Esophagus muscularis mucosa (tissue), 4 donors: Measurements from ENCODE around the gene LYPD6B. TPM values are rescaled to one million over a fixed set of nuclear protein-coding genes. Genes with fewer than 3 reads are reported as not detected.

Experiments used
- DNase-seq: peaks from one replicate; pipeline ENCODE4 v3.0.0-alpha.2; 2017; ENCODE audit errors: extremely low spot score
- H3K27ac ChIP-seq, 4 donors: fragments of 200-600 bp; sonication (generic); replicated peaks in 1 of 4; 1 replicate in 3 of 4; 2 replicates in 1 of 4; pipeline ENCODE4 v1.5.1; 2016 to 2019; ENCODE audit warnings: mild to moderate bottlenecking in 1 of 4
- H3K27me3 ChIP-seq, 4 donors: fragments of 200-600 bp; sonication (generic); one replicate each; pipeline versions ENCODE4 v1.5.1 to v1.6.0; 2016 to 2019
- H3K36me3 ChIP-seq, 4 donors: fragments of 200-600 bp; sonication (generic); one replicate each; pipeline ENCODE4 v1.5.1; 2016 to 2019
- H3K4me1 ChIP-seq, 4 donors: fragments of 200-600 bp; sonication (generic); one replicate each; pipeline ENCODE4 v1.5.1; 2016 to 2019
- H3K4me3 ChIP-seq, 4 donors: fragments of 200-600 bp; sonication (generic); 1 replicate in 2 of 4; 2 replicates in 2 of 4; pipeline ENCODE4 v1.5.1; 2016 to 2019; ENCODE audit warnings: mild to moderate bottlenecking in 4 of 4, moderate library complexity in 1 of 4
- H3K9me3 ChIP-seq, 4 donors: fragments of 200-600 bp; sonication (generic); 1 replicate in 3 of 4; 2 replicates in 1 of 4; pipeline ENCODE4 v1.5.1; 2016 to 2019
- CTCF ChIP-seq, 3 experiments: fragments of 200-600 bp in 2 of 3; fragments of 450-650 bp in 1 of 3; sonication (generic) in 2 of 3; IDR thresholded peaks; one replicate each; pipeline ENCODE4 v1.5.1; 2017 to 2019; ENCODE audit warnings: antibody characterized with exemption in 3 of 3, mild to moderate bottlenecking in 2 of 3, moderate library complexity in 1 of 3
- EP300 ChIP-seq: sonication (generic); formaldehyde crosslinking; IDR thresholded peaks from one replicate; pipeline ENCODE4 v1.6.1; 2017; ENCODE audit warnings: antibody characterized with exemption
- POLR2A ChIP-seq: fragments of 450-650 bp; IDR thresholded peaks from one replicate; pipeline ENCODE4 v1.6.1; 2017; ENCODE audit warnings: antibody characterized with exemption, moderate library complexity, mild to moderate bottlenecking, low read depth
- POLR2AphosphoS5 ChIP-seq, 2 donors: sonication (generic); formaldehyde crosslinking; IDR thresholded peaks; one replicate each; pipeline ENCODE4 v1.6.1; 2017; ENCODE audit warnings: antibody characterized with exemption in 2 of 2
- WGBS: methylation state at CpG from one replicate; pipeline ENCODE4 v1.1.5; 2018; 5-methylcytosine and 5-hydroxymethylcytosine counted together
- intact Hi-C: fragments of 100-400 bp; cut with DNase I; formaldehyde crosslinking; loops from one replicate; pipeline ENCODE4 v1.15.1; 2023
- total RNA-seq, 4 donors: library from RNA; depleted of rRNA; stranded (reverse); fragments of >200 nt; gene quantifications; one replicate each; pipeline versions ENCODE4 v1.1.0 to v1.2.1, GENCODE V29; 2016

LYPD6B gene
- total RNA-seq, 4 donors from 2014 or later, result not detected

GRCh38 chr2:149099298-149099697 is 60.8 kb downstream of the LYPD6B start:
- TF ChIP-seq EP300 (no peak), POLR2A (no peak), CTCF (IDR thresholded peaks at IDR 0.05) (no peak), POLR2AphosphoS5 (IDR thresholded peaks at IDR 0.05) (no peak)
- 80% methylated on average over 3 of the region's 3 CpGs for WGBS
- no peak overlapping the region for H3K27ac ChIP-seq

GRCh38 chr2:149100739-149101699 is 62.5 kb downstream of the LYPD6B start:
- Histone ChIP-seq H3K4me1 (no peaks in the 10 kb centered on the region), H3K9me3 (no peaks in the 10 kb centered on the region), H3K27ac (no peak overlapping the region), H3K27me3 (no peaks in the 10 kb centered on the region), H3K36me3 (no peaks in the 10 kb centered on the region), H3K4me3 (no peak overlapping the region)
- no peak for TF ChIP-seq POLR2A
- TF ChIP-seq POLR2AphosphoS5 (IDR thresholded peaks at IDR 0.05), result no peak
- TF ChIP-seq CTCF (IDR thresholded peaks at IDR 0.05), result no peak
- TF ChIP-seq EP300, result no peak
- intact Hi-C loops, result no loop called here
- 88% methylated on average over 12 of the region's 12 CpGs for WGBS
- no peak for DNase-seq

More at GRCh38 chr2:149099298-149099697, 60.8 kb downstream of the LYPD6B start:
- Histone ChIP-seq H3K9me3 (no peaks in the 10 kb centered on the region), H3K36me3 (no peaks in the 10 kb centered on the region), H3K4me3 (no peak overlapping the region), H3K27me3 (no peaks in the 10 kb centered on the region), H3K4me1 (no peaks in the 10 kb centered on the region)
- intact Hi-C loops, result no loop called here
- DNase-seq, result no peak

GRCh38 chr2:149101818-149102217 is 63.3 kb downstream of the LYPD6B start:
- TF ChIP-seq POLR2AphosphoS5 (IDR thresholded peaks at IDR 0.05) (no peak), EP300 (no peak), CTCF (IDR thresholded peaks at IDR 0.05) (no peak), POLR2A (no peak)
- Histone ChIP-seq H3K27me3 (no peaks in the 10 kb centered on the region), H3K9me3 (no peaks in the 10 kb centered on the region), H3K4me1 (no peaks in the 10 kb centered on the region), H3K27ac (no peak overlapping the region), H3K4me3 (no peak overlapping the region), H3K36me3 (no peaks in the 10 kb centered on the region)
- intact Hi-C loops, result no loop called here
- 91% methylated on average over 2 of the region's 2 CpGs for WGBS
- DNase-seq, result peak; percentile 21

GRCh38 chr2:149103081-149103620 is 64.7 kb downstream of the LYPD6B start:
- WGBS, result 58% methylated on average over 3 of the region's 3 CpGs
- no peak for DNase-seq
- Histone ChIP-seq H3K4me1 (no peaks in the 10 kb centered on the region), H3K27ac (no peak overlapping the region), H3K27me3 (no peaks in the 10 kb centered on the region), H3K9me3 (no peaks in the 10 kb centered on the region), H3K36me3 (no peaks in the 10 kb centered on the region), H3K4me3 (no peak overlapping the region)
- intact Hi-C loops, result no loop called here
- TF ChIP-seq CTCF (IDR thresholded peaks at IDR 0.05) (no peak), EP300 (no peak), POLR2A (no peak), POLR2AphosphoS5 (IDR thresholded peaks at IDR 0.05) (no peak)
